Hepatocyte (in vitro differentiated cells): ENCODE data around the gene GHDC. TPM values are rescaled to one million over a fixed set of nuclear protein-coding genes. Genes with fewer than 3 reads are reported as not detected.

Experiments used
- DNase-seq: peaks from one replicate; pipeline ENCODE4 v3.0.0-alpha.2; 2016; ENCODE audit warnings: low spot score
- H2AFZ ChIP-seq: fragments of 200-600 bp; sonication (generic); 2 replicates; pipeline ENCODE4 v1.6.0; 2016; ENCODE audit warnings: antibody characterized with exemption, mild to moderate bottlenecking
- H3K27ac ChIP-seq: fragments of 200-600 bp; sonication (generic); 2 replicates; pipeline ENCODE4 v1.5.1; 2016; ENCODE audit warnings: mild to moderate bottlenecking
- H3K27me3 ChIP-seq: fragments of 200-600 bp; sonication (generic); 2 replicates; pipeline ENCODE4 v1.6.1; 2016
- H3K36me3 ChIP-seq: fragments of 200-600 bp; sonication (generic); replicated peaks from 2 replicates; pipeline ENCODE4 v1.5.1; 2016; ENCODE audit warnings: low read depth; ENCODE audit not compliant: insufficient read depth
- H3K4me1 ChIP-seq: fragments of 200-600 bp; sonication (generic); 2 replicates; pipeline ENCODE4 v1.5.1; 2016; ENCODE audit warnings: mild to moderate bottlenecking, moderate library complexity; ENCODE audit not compliant: insufficient read depth
- H3K4me2 ChIP-seq: fragments of 200-600 bp; sonication (generic); 2 replicates; pipeline ENCODE4 v1.6.0; 2016
- H3K4me3 ChIP-seq: fragments of 200-600 bp; sonication (generic); 2 replicates; pipeline ENCODE4 v1.5.1; 2016; ENCODE audit warnings: mild to moderate bottlenecking
- H3K79me2 ChIP-seq: fragments of 200-600 bp; sonication (generic); 2 replicates; pipeline ENCODE4 v1.6.0; 2017; ENCODE audit warnings: mild to moderate bottlenecking
- H3K9me2 ChIP-seq: fragments of 200-600 bp; sonication (generic); replicated peaks from 2 replicates; pipeline ENCODE4 v1.6.0; 2017; ENCODE audit warnings: mild to moderate bottlenecking; ENCODE audit not compliant: insufficient read depth
- H3K9me3 ChIP-seq: fragments of 200-600 bp; sonication (generic); 2 replicates; pipeline ENCODE4 v1.5.1; 2016; ENCODE audit warnings: low read depth, mild to moderate bottlenecking
- H4K20me1 ChIP-seq: fragments of 200-600 bp; sonication (generic); 2 replicates; pipeline ENCODE4 v1.6.0; 2016; ENCODE audit warnings: mild to moderate bottlenecking; ENCODE audit not compliant: insufficient read depth, poor library complexity, severe bottlenecking
- CTCF ChIP-seq: fragments of 200-600 bp; sonication (generic); IDR thresholded peaks from 2 replicates; pipeline ENCODE4 v1.5.1; 2016; ENCODE audit warnings: antibody characterized with exemption, mild to moderate bottlenecking; ENCODE audit not compliant: poor library complexity
- EZH2 ChIP-seq: fragments of 200-600 bp; sonication (generic); IDR thresholded peaks from 2 replicates; pipeline ENCODE4 v1.6.1; 2016; ENCODE audit warnings: antibody characterized with exemption, mild to moderate bottlenecking, borderline replicate concordance
- EZH2phosphoT487 ChIP-seq: fragments of 200-600 bp; sonication (generic); IDR thresholded peaks from one replicate; pipeline ENCODE4 v1.6.1; 2018; ENCODE audit warnings: antibody characterized with exemption, mild to moderate bottlenecking, low read depth, moderate library complexity; ENCODE audit not compliant: unreplicated experiment, severe bottlenecking
- WGBS: methylation state at CpG from one replicate; pipeline ENCODE4 v1.1.6; 2016; ENCODE audit warnings: low lambda C conversion rate; ENCODE audit errors: missing lambda C conversion rate; 5-methylcytosine and 5-hydroxymethylcytosine counted together
- polyA plus RNA-seq: library from polyadenylated mRNA; unstranded; fragments of >200 nt; fragmentation: Nextera tagmentation; extraction: Ambion mirVana; gene quantifications from 2 replicates; pipeline ENCODE4 v1.2.1, GENCODE V29; 2016
- total RNA-seq: library from RNA; depleted of rRNA; stranded (reverse); fragments of >200 nt; gene quantifications from 2 replicates; pipeline ENCODE4 v1.2.3, GENCODE V29; 2014

GHDC gene
- total and polyA plus RNA-seq, 2 experiments from 2014 or later, result 7.0 to 7.2 TPM

GRCh38 chr17:42233156-42233555 lies 38.9 kb upstream of the GHDC start:
- H3K27ac ChIP-seq, result no peak overlapping the region
- DNase-seq, result no peak
- H3K9me3 ChIP-seq, result no peaks in the 10 kb centered on the region
- no peaks in the 10 kb centered on the region for H3K9me2 ChIP-seq
- 96% methylated on average over 5 of the region's 5 CpGs for WGBS
- no peak for TF ChIP-seq EZH2
- no peak for TF ChIP-seq CTCF
- no peak for TF ChIP-seq EZH2phosphoT487
- H3K4me1 ChIP-seq, result no peaks in the 10 kb centered on the region
- no peaks in the 10 kb centered on the region for H3K36me3 ChIP-seq
- no peak overlapping the region for H2AFZ ChIP-seq
- peaks cover 62% of the 10 kb centered on the region for H3K79me2 ChIP-seq
- no peak overlapping the region for H3K4me2 ChIP-seq
- H3K4me3 ChIP-seq, result no peak overlapping the region
- no peaks in the 10 kb centered on the region for H4K20me1 ChIP-seq
- no peaks in the 10 kb centered on the region for H3K27me3 ChIP-seq

- Histone ChIP-seq H2AFZ (no peak overlapping the region), H3K9me3 (no peaks in the 10 kb centered on the region), H3K36me3 (no peaks in the 10 kb centered on the region), H3K79me2 (peaks cover 36% of the 10 kb centered on the region), H3K27ac (no peak overlapping the region), H4K20me1 (no peaks in the 10 kb centered on the region), H3K27me3 (no peaks in the 10 kb centered on the region), H3K4me1 (no peaks in the 10 kb centered on the region), H3K4me2 (no peak overlapping the region), H3K4me3 (no peak overlapping the region), H3K9me2 (no peaks in the 10 kb centered on the region)
- 91% methylated on average over 5 of the region's 5 CpGs for WGBS
- no peak for TF ChIP-seq CTCF
- TF ChIP-seq EZH2phosphoT487, result no peak
- no peak for TF ChIP-seq EZH2
- no peak for DNase-seq
Measured at GRCh38 chr17:42230225-42230624, 35.9 kb upstream of the GHDC start.

GRCh38 chr17:42227849-42228700 lies 33.8 kb upstream of the GHDC start:
- DNase-seq, result no peak
- Histone ChIP-seq H3K4me3 (no peak overlapping the region), H3K36me3 (no peaks in the 10 kb centered on the region), H3K4me1 (no peaks in the 10 kb centered on the region), H4K20me1 (no peaks in the 10 kb centered on the region), H3K4me2 (no peak overlapping the region), H3K27me3 (no peaks in the 10 kb centered on the region), H2AFZ (no peak overlapping the region), H3K79me2 (peaks cover 18% of the 10 kb centered on the region), H3K9me3 (no peaks in the 10 kb centered on the region), H3K27ac (no peak overlapping the region), H3K9me2 (no peaks in the 10 kb centered on the region)
- 92% methylated on average over 11 of the region's 11 CpGs for WGBS
- TF ChIP-seq EZH2 (no peak), EZH2phosphoT487 (no peak), CTCF (no peak)
